HG02970 (cell line): ENCODE measurements around the gene NIPAL3.
"Not testable (repeated sequence)": the region's sequence is repeated elsewhere in the genome, so short reads cannot be mapped to it uniquely, and the experiment has no call there.

Source experiments
- ATAC-seq: cut with Tn5 transposase; IDR thresholded peaks from one replicate; pipeline ENCODE4 v1.9.1; 2021; ENCODE audit warnings: mild to moderate bottlenecking, moderate library complexity, moderate number of reproducible peaks; ENCODE audit not compliant: unreplicated experiment, low FRiP score

The NIPAL3 gene

DNA sequence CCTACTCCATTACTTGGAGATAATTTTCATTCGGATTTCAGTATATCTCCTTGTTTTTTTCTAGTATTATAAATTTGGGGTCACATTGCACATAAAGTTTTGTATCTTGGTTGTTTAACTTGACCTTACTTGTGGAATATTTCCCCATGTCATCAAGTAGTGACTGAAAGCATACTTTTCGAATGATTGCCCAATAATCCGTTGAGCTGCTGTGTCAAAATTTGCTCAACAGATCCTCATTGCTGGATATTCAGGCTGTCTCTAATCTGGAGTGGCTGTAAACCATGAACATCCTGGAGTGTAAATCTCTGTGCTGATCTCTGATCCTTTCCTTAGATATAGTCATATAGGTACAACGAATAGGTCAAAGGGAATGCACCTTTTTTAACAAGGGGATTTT is 4.9 kb downstream of the NIPAL3 start:
- no peak for ATAC-seq

DNA sequence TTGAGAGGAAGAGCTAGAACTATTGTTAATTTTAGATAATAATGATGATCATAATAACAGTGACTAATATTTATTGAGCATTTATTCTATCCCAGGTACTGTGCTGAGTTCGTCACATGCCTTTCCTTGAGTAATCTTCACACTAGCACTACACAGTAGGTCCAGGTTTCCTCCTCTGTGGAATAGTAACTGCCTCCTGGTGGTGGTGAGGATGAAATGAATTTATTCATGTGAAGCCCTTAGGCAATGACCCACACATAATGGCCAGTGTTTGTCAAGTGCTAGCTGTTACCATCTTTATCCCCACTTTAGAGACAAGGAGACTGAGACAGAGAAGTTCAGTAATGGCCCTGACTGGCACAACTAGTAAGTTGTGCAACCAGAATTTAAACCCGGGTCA is 5.9 kb downstream of the NIPAL3 start:
- no peak for ATAC-seq

DNA sequence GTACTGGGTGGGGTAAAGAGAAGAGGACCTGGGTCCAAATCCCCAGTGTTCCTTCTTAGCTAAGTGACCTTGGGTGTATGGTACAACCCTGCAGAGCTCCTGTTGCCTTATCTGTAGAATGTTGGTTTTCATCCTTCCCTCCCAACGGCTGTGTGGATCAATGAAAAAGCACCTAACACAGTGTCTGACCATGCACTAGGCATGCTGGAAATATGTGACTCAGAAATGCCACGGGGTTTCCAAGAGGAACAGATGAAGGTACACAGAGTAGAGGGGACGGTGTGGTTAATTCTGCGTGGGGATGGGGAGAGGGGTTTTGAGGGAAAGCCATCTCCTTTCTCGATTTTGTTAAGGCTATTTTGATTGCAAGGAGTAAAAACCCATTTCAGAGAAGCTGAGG is 8.6 kb downstream of the NIPAL3 start:
- no peak for ATAC-seq

DNA sequence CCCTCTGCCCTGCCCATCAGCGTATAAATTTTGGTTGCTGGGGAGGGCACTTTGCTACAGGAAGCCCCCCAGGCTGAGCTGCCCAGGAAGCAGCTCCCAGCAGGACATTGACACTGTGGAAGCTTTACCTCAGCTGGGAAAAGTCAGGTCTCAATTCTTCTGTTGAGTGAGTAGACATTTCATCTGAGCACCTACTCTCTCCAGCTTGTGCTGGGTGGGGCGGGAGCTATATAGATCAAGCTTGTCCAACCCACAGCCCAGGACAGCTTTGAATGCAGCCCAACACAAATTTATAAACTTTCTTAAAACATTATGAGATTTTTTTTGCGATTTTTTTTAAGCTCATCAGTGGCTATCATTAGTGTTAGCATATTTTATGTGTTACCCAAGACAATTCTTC is 9.4 kb downstream of the NIPAL3 start:
- ATAC-seq: no peak

- ATAC-seq: no peak
These were observed 9.8 kb downstream of the NIPAL3 start for GRCh38 chr1:24425441-24425840.

DNA sequence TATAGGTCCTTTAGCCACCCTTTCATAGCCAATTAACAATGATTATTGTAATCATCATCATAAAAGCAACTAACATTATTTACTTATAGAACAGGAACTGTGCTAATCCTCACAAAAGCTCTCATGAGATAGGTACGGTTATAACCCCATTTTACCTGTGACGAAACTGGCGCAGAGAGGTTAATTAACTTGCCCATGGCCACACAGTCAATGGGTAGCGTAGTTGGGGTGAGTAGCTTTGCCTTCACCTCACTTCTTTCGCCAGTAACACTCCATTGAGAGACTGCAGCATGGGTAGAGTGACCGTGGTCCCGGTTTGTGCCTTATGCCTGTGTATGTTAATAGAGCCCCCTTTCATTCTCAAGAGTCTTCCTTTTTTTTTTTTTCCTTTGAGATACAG is 10.3 kb downstream of the NIPAL3 start:
- ATAC-seq: no peak

GRCh38 chr1:24426744-24427544 is 11.3 kb downstream of the NIPAL3 start:
- ATAC-seq: no peak

GRCh38 chr1:24427545-24427862 is 11.9 kb downstream of the NIPAL3 start:
- ATAC-seq: no peak

GRCh38 chr1:24435782-24436365 is 20.3 kb downstream of the NIPAL3 start:
- ATAC-seq: no peak

GRCh38 chr1:24437631-24438396 is 22.2 kb downstream of the NIPAL3 start:
- no peak for ATAC-seq

- no peak for ATAC-seq
These were observed 22.9 kb downstream of the NIPAL3 start for GRCh38 chr1:24438423-24438901.

DNA sequence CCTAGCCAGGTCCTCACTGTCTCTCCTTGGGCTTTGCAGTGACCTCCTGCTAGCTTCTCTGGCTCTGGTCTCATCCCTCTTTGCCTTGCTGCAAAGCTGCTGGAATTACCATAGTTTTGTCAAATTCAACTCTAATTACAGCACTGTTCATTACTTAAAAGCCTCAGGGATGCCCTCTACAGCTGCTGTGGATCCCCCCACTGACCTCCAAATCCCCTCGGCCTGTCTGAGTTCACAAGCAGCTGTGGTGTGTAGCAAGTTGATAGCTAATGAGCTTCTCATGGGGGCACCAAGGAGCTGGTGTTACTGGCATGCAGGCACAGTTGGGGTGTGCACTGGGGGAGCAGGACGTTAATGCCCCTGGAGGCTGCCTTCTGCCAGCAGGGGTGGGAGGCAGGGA is 24.8 kb downstream of the NIPAL3 start:
- ATAC-seq: no peak

DNA sequence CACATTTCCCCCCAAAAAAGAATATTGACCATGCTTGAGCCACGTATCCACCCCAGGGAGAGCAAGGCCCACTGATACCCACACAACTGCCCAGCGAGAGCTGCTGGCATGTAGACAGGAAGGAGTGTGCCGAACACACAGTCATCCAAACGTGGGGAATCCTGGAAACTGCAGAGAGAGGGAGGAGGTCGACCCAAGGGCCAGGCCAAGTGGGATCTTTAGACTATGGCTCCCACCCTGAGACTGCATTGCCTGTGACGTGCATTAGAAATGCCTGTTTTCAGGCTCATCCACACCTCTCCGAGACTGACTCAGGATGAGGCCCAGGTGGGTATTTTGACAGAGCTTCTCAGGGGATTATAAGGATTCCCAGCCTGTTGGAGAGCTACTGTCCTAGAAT is 25.9 kb downstream of the NIPAL3 start:
- no peak for ATAC-seq

- no peak for ATAC-seq
These were observed 26.5 kb downstream of the NIPAL3 start for GRCh38 chr1:24441996-24442668.

- ATAC-seq: no peak
These were observed 27.2 kb downstream of the NIPAL3 start for GRCh38 chr1:24442764-24443163.

DNA sequence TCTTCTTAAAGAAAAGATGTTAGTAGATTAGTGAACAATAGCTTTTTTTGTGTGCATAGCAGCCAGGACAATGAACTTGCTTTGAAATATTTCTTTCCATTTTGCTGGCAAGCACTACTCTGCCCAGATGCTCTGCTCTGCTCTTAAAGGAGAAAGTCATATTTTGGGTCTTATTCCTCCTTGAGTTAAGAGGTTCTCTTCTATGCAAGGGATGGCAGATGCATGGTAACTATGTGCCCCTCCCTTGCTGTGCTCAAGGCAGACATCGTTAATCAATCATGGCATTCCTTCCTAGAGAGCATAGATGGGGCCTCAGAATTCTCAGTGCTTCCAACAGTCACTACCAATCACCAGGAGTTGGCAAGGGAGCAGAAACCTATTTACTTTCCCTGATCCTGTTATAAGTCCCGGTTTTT is 27.6 kb downstream of the NIPAL3 start:
- ATAC-seq: no peak

- not testable (repeated sequence) for ATAC-seq
These were observed 30.8 kb downstream of the NIPAL3 start for GRCh38 chr1:24446446-24446845.

DNA sequence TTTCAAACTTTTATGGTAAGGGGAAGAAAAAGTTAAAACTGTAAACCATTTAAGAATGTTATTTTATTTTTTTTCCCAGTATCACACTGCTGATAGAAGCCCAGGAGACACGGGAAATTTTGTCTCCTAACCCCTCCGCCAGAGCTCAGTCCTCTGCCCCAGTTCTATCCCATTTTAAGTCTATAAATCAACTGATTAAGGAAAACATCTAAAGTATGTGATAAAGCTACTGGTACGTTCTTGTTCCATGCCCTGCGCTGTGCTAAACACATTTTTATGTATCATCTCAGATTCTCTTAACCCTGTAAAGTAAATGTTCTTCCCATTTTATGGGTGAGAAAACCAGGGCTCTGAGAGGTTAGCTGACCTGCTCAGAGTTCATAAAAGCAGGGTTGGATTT is 34.7 kb downstream of the NIPAL3 start:
- ATAC-seq: no peak

GRCh38 chr1:24450857-24451397 is 35.3 kb downstream of the NIPAL3 start:
- ATAC-seq: no peak

- no peak for ATAC-seq
These were observed 36.1 kb downstream of the NIPAL3 start for GRCh38 chr1:24451746-24452145.
